Testis (tissue), 2 donors: ENCODE results near the gene SMDT1.

Experiments
- POLR2A ChIP-seq: fragments of 450-650 bp; IDR thresholded peaks from one replicate; pipeline ENCODE4 v1.6.1; 2017; ENCODE audit warnings: antibody characterized with exemption, mild to moderate bottlenecking, moderate library complexity
- TF ChIP-seq, protein P1 (sequence below), 3 experiments: fragments of 450-650 bp in 2 of 3; fragments of 200-600 bp in 1 of 3; sonication (generic) in 1 of 3; IDR thresholded peaks; one replicate each; pipeline ENCODE4 v1.5.1; 2016 to 2019; ENCODE audit warnings: antibody characterized with exemption in 3 of 3, mild to moderate bottlenecking in 2 of 3, moderate library complexity in 1 of 3

DNA sequence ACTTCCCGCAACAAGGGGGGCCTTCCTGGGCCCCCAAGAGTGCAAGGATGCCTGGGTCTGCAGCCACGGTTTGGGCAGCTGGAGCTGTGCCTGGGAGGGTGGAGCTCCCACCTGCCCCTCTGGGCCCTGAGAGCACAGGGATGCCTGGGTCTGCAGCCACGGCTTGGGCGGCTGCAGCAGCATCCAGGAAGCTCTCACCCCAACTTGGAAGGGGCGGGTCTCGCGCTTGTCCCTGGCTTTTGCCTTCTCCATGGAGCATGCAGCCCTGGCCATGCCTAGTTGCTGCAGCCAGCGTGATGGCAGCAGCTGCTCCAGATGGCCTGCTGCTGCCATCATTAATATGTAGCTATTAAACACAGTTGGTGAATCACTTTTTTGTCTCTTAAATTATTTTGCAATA is 44.2 kb upstream of the SMDT1 start:
- TF ChIP-seq, protein P1, sequence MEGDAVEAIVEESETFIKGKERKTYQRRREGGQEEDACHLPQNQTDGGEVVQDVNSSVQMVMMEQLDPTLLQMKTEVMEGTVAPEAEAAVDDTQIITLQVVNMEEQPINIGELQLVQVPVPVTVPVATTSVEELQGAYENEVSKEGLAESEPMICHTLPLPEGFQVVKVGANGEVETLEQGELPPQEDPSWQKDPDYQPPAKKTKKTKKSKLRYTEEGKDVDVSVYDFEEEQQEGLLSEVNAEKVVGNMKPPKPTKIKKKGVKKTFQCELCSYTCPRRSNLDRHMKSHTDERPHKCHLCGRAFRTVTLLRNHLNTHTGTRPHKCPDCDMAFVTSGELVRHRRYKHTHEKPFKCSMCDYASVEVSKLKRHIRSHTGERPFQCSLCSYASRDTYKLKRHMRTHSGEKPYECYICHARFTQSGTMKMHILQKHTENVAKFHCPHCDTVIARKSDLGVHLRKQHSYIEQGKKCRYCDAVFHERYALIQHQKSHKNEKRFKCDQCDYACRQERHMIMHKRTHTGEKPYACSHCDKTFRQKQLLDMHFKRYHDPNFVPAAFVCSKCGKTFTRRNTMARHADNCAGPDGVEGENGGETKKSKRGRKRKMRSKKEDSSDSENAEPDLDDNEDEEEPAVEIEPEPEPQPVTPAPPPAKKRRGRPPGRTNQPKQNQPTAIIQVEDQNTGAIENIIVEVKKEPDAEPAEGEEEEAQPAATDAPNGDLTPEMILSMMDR (IDR thresholded peaks at IDR 0.05): no peak
- TF ChIP-seq POLR2A: no peak
